NCI-H1436 treated with DMSO at 0.1 percent for 48 hours (cell line): ENCODE results near the gene IFNA10.
A peak's percentile ranks its signal among the peaks of the same experiment; 100 is the strongest.
"Not testable (repeated sequence)": the region's sequence is repeated elsewhere in the genome, so short reads cannot be mapped to it uniquely, and the experiment has no call there.

ENCODE experiments used
- DNase-seq: peaks from one replicate; lab custom pipeline; 2025; lab: John Stamatoyannopoulos, UW

IFNA10 gene

DNA sequence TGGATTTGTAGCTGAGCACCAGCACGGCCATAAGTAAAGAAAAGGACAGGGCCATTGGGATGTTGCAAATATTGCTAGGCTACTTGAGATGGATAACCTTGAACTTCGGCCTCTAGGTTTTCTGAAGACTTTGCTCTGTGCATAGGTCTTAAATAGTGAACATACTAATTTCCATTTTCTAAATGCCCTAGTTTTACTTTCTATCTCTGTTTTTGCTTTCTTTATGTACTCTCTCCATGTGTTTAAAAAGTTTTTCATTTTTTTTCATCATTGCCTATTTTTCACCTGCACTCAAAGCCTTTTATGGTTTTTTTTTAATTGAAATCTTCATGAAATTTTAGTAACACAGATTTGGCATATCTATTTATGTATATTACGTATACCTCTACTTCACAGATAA, at the start of gene IFNA10:
Gene IFNA10, minus strand, starts transcription at position 101 of the 400 bp plus-strand sequence. Its CDS starts 46 bp downstream, at position 55.
- DNase-seq: not testable (repeated sequence)

DNA sequence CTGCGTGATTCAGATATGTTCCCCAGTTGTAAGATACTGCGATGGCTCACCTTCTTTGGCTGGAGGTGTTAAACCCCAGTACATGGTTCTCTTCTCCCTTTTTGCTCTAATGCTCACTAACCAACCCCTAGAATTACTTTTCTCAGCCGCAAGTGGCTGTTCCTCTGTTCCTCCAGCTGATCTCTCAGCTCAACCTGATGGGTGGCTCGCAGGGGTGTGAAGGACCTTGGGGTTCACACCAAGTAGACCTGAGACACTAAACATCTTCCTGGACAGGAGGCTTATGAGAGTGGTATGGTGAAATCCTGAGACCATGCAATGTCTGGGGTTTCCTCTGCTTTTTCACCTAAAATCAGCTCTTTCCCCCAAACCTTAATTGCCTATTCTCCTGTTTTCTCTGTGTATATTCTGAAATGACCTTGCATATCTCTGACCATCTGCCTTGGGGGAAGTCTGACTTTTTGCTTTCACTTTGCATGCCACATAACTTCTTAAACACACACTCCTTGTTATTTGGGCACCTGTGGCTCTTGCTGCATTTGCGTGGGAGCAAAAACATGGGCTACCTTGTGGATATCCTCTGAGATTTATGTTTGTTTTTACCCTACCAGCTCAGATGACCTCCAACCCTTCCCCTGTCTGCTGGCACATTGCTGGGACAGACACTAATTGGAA, 48.7 kb upstream of the IFNA10 start:
- DNase-seq: no peak

DNA sequence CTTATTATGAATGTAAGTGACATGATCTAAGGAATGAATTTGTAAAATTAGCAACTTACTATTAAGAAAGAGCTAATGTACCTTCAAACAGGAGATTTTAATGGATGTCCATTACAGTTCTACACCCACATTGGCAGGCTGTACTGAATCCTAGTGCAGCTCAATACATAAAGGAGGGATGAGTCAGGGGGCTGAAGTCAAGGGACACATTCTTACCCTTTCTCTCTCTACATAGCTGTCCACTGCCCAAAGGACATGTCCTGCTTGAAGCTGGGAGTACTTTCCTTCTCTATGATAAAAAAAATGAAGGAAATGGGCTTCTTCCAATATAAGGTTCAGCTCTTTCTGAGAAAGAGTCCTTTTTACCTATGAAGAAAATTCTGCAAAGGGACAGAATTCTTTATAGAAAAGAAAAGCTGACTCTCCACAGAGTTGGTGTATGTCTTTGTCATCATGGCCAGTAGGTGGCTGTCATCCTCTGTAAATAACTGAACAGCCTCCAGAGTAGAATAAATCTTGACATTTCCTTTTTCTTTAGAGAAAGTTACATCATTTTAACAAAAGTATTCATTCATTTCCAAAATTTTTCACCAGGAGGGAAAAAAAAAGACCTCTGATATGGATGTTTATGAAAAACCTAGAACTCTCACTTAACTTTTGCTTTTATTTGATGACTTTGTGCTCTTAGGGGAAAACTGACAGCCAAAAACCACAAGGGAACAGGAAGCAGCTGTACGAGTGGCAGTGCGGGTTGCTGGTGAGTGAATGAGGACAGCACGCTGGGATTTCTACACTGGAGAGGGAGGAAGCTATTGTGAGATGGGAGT, 46.0 kb upstream of the IFNA10 start:
- no peak for DNase-seq

DNA sequence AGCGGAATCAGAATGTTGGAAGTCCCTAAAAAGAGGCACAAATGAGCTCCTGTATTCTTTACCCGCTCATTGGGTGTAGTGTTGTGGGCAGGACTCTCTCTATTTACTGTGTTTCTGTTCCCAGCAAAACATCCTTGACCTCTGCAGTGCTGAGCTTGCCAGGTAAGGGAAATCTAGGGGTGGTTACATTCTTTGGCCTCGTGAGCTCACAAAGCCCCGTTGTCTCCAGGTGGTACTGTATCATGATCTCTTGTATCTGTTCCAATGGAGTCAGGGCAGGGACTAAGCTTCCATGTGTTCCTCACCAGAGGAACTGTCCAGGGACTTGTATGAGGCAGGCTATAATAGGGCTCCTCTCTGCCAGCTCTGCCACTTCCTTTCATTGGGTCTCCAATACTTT, 44.7 kb upstream of the IFNA10 start:
- no peak for DNase-seq

DNA sequence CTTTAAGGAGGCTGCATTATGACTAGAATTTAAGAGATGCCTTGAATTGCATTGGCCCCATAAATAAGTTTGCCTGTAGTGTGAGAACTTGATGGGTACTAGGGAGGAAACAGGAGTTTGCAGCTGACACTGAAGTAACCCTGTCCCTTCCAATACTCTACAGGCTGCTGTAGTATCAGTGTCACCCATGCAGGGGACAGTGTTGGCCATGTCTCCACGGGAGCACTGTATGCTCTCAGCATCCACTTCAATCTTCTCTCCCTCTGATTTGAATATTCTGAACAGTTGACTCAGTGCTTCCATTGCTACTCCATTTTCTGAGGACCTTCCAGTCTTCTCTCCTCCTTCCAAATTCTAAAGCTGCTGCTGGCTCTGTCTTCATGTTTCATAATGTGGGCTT, 44.2 kb upstream of the IFNA10 start:
- no peak for DNase-seq

DNA sequence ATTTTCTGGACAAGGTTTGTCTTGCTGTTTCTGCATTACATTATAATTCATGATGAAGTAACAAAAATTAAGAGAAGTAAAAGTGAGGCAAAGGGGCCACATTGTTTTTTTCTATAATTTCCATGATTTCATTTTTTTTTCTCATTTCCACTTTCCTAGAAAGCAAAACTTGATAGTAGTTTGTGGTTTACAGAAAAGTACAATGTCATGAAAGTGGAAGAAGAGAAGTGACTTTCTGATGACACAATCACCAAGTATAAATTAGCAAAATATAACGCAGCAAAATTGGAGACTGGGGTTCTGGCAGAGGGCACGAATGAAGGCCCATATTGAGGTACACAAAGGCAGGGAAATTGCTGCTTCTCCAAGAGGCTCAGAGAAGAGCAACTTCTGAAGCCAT, 37.9 kb upstream of the IFNA10 start:
- DNase-seq: no peak

DNA sequence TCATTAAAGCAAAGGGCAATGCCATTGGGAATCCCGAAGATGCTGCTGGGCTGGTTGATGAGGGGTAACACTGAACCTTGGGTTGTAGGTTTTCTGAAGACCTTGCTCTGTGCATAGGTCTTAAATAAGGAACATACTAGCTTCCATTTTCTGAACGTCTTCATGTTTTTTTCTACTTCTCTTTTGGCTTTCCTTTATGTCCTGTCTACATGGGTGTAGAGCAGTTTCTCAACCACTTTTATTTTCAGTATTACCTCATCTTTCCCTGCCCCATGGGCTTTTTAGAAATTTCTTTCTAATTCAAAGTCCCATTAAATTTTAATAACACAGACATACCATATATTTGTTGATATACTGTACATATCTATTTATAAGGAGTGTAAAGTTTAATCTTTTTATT, 33.0 kb upstream of the IFNA10 start, which contains the start of gene IFNA14:
Gene IFNA14, minus strand, starts transcription at position 95 of the 400 bp plus-strand sequence. Its CDS starts 70 bp downstream, at position 25.
- no peak for DNase-seq

DNA sequence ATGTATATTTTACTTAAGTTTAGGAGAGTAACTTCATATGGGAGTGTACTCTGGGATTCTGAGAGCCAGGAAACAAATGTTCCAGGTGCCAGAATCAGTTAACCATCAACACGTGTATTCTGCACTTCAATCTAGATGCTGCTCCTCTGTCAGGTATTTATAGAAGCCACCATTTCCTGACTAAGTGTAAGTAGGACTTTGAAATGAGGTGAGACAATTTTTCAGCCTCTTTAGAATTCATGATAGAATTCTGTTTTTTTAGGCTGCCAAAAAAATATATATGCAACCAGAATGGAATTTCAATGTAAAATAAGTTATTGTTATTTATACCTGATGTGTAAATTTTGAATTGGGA, 29.4 kb upstream of the IFNA10 start:
- not testable (repeated sequence) for DNase-seq

DNA sequence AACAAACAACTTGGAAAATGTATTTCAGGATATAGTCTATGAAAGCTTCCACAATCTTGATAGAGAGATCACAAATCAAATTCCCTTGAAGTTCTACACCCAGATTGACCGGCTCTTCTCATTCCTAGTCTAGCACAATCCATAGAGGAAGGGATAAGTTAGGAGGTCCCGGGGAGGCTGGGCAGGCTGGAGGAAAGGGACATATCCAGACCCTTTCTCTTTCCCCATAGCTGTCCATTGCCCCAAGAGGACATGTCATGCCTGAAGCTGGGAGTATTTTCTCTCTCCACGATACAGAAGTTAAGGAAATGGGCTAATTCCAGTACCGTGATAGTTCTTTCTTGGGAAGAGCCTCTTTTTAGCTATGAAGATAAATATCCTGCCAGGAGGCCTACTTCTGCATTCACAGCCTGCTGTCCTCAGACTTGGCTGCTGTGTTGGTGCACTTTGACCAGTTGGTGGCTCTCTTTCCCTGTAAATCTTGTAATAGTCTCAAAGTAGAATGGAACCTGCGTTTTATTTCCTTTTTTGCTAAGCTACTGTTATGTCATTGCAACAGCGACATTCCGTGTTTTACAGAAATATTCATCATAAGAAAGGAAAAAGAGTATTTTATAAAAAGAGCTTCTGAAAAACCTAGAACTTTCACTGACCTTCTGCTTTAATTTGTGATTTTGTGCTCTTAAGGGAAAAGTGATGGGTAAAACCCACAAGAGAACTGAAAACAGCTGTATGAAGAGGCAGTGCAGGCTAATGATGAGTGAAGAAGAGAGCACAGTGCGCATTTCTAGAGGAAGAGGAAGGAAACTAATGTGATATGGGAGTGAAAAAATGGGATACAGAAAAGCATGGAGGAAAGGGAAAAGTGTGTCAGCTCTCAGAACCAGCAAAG, 28.8 kb upstream of the IFNA10 start:
- peak; percentile 0 for DNase-seq

DNA sequence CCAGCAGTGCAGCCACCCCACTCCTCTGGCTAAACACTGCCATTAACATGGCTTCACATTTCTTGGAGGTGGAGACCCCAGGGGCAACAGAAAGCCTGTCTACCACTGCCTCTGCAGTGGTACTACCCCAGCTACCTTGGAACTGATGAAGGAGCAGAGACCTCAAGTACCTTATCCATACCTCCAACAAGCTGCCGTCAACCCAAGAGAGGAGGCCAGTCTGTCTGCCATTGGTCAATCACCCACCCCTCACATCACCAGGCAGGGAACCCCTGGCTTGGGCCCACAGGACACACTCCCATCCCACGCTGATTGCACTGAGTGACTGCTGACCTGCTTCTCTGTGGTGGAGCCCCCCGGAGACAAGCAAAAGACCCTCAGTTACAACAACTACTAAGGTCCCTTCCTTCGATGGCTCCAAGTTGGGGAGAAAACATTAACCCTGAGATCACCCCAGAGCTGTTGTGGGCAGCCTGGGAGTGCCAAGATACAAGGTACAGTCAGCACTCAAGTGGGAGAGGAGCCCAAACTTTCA, 27.3 kb upstream of the IFNA10 start:
- no peak for DNase-seq

DNA sequence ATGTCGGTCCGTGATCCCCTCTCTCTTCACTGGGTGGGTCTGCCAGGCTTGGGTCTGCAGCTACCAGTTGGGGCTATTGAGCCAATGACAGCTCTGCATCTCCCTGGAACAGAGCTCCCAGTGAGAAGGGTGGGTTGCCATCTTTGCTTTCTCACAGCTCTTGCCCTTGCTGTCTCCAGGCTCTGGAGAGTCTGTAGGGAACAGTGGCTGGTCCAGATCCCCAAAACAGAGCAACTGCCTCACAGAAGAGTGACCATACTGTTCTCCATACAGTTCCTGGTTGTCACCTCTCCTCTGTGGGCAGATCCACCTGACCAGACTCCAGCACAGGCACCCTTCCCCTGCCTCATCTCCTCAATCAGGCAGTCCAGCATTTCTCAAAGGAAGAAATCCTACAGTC, 26.3 kb upstream of the IFNA10 start:
- no peak for DNase-seq

DNA sequence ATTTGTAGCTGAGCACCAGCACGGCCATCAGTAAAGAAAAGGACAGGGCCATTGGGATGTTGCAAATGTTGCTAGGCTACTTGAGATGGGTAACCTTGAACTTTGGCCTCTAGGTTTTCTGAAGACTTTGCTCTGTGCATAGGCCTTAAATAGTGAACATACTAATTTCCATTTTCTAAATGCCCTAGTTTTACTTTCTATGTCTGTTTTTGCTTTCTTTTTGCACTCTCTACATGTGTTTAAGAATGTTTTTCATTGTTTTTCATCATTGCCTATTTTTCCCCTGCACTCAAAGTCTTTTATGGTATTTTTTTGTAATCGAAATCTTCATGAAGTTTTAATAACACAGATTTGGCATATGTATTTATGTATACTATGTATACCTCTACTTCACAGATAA, 21.2 kb upstream of the IFNA10 start, which contains the start of gene IFNA17:
Gene IFNA17, minus strand, starts transcription at position 101 of the 400 bp plus-strand sequence. Its CDS starts 49 bp downstream, at position 52.
- DNase-seq: no peak

DNA sequence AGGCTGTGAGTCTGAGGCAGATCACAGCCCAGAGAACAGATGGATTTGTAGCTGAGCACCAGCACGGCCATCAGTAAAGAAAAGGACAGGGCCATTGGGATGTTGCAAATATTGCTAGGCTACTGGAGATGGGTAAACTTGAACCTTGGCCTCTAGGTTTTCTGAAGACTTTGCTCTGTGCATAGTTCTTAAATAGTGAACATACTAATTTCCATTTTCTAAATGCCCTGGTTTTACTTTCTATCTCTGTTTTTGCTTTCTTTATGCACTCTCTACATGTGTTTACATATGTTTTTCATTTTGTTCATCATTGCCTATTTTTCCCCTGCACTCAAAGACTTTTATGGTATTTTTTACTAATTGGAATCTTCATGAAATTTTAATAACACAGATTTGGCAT, 10.3 kb upstream of the IFNA10 start, which contains the start of gene IFNA16:
Gene IFNA16, minus strand, starts transcription at position 101 of the 400 bp plus-strand sequence. Its CDS starts 6 bp downstream, at position 95.
- not testable (repeated sequence) for DNase-seq

DNA sequence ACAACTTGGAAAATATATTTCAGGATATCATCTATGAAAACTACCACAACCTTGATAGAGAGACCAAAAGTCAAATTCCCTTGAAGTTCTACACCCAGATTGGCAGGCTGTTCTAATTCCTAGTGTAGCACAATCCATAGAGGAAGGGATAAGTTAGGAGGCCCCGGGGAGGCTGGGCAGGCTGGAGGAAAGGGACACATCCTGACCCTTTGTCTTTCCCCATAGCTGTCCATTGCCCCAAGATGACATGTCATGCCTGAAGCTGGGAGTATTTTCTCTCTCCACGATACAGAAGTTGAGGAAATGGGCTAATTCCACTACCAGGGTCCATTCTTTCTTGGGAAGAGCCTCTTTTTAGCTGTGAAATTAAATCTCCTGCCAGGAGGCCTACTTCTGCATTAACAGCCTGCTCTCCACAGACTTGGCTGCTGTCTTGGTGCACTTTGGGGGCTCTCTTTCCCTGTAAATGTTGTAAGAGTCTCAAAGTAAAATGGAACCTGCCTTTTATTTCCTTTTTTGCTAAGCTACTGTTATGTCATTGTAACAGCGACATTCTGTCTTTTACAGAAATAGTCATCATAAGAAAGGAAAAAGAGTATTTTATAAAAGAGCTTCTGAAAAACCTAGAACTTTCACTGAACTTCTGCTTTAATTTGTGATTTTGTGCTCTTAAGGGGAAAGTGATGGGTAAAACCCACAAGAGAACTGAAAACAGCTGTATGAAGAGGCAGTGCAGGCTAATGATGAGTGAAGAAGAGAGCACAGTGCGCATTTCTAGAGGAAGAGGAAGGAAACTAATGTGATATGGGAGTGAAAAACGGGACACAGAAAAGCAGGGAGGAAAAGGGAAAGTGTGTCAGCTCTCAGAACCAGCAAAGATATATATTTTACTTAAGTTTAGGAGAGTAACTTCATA, 6.7 kb upstream of the IFNA10 start:
- not testable (repeated sequence) for DNase-seq

DNA sequence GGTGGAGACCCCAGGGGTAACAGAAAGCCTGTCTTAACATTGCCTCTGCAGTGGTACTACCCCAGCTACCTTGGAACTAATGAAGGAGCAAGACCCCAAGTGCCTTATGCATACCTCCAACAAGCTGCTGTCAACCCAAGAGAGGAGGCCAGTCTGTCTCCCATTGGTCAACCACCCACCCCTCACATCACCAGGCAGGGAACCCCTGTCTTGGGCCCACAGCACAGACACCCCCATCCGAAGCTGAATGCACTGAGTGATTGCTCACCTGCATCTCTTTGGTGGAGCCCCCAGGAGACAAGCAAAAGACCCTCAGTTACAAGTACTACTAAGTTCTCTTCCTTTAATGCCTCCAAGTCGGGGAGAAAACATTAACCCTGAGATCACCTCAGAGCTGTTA, 5.2 kb upstream of the IFNA10 start:
- DNase-seq: not testable (repeated sequence)

DNA sequence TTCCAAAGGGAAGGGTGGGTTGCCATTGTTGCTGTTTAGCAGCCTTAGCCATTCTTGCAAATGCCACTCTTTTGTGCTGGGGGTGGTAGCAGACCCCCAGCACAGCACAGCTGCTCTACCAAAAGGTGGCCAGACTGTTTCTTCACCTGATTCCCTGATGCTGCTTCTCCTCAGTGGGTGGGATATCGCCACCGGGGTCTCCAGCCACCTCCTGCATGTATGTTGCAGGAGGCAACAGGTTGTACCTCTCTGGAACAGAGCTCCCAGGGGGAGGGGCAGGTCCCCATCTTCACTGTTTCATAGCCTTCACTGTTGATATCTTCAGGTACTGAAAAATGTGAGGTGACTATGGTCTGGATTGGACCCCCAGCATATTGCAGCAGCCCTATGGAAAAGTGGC, 3.8 kb upstream of the IFNA10 start:
- DNase-seq: not testable (repeated sequence)

DNA sequence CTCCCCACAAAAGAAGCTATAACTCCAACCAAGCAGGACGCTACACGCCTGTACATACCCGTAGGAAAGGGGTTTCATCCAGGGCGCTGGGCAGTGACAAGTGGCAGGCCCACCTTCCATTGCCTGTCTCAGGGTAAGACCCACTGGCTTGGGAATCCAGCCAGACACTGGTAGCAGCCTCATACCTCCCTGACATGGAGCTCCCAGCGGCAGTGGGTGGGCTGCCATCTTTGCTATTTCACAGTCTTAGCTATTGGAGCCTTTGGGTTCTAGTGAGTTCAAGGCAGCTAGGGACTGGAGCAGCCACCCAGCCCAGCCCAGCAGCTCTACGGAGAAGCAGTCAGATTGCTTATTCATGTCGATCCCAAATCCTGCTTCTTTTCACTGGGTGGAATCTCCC, 3.4 kb upstream of the IFNA10 start:
- no peak for DNase-seq

DNA sequence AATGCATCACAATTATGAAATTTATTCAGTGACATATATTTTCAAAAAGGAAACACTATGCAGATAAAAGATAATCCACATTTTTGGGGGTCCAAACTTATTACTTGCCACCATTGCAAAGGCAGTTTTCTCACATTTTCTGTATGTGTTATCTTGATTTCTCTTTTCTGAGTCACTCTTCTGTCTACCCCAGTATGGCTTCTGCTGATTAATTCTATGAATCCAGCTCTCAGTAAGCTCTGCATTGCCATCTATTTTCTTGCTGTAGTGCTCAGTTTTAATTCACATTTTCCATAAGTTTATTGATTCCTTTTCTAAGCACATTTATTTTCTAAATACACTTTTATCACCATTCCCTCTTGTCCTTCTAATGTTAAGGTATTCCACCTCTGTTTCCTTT, 1.7 kb downstream of the IFNA10 start:
- DNase-seq: no peak

DNA sequence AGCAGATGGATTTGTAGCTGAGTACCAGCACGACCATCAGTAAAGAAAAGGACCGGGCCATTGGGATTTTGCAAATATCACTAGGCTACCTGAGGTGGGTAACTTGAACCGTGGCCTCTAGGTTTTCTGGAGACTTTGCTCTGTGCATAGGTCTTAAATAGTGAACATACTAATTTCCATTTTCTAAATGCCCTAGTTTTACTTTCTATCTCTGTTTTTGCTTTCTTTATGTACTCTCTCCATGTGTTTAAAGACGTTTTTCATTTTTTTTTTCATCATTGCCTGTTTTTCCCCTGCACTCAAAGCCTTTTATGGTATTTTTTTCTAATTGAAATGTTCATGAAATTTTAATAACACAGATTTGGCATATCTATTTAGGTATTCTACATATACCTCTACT, 4.8 kb downstream of the IFNA10 start, which contains the start of gene IFNA7:
Gene IFNA7, minus strand, starts transcription at position 101 of the 400 bp plus-strand sequence. Its CDS starts 40 bp downstream, at position 61.
- DNase-seq: not testable (repeated sequence)
